Suppressor macrophage treated with lipopolysaccharide for 1 hour (primary cell): ENCODE data around the gene SMARCD3.

Experiments used
- DNase-seq, 3 donors: peaks; one replicate each; pipeline ENCODE4 v3.0.0-alpha.2; 2020 to 2022

The SMARCD3 gene

GRCh38 chr7:151206914-151207313 is 41.6 kb downstream of the SMARCD3 start:
- no peak for DNase-seq

GRCh38 chr7:151205730-151206129 is 42.8 kb downstream of the SMARCD3 start:
- no peak for DNase-seq

- DNase-seq, result no peak
Observed at GRCh38 chr7:151204383-151205032, 44.0 kb downstream of the SMARCD3 start.

- DNase-seq, result no peak
Observed at GRCh38 chr7:151202836-151203235, 45.7 kb downstream of the SMARCD3 start.

GRCh38 chr7:151201751-151202150 is 46.7 kb downstream of the SMARCD3 start:
- no peak for DNase-seq

GRCh38 chr7:151201344-151201743 is 47.1 kb downstream of the SMARCD3 start:
- DNase-seq, result no peak

- DNase-seq, result no peak
Observed at GRCh38 chr7:151198945-151199848, 49.3 kb downstream of the SMARCD3 start.

GRCh38 chr7:151197932-151198331 is 50.6 kb downstream of the SMARCD3 start:
- DNase-seq, result no peak

- DNase-seq, result no peak
Observed at GRCh38 chr7:151195616-151196450, 52.7 kb downstream of the SMARCD3 start.

- DNase-seq, result no peak
Observed at GRCh38 chr7:151194188-151194587, 54.3 kb downstream of the SMARCD3 start.

- no peak for DNase-seq
Observed at GRCh38 chr7:151193203-151193978, 55.1 kb downstream of the SMARCD3 start.

GRCh38 chr7:151192002-151192539 is 56.4 kb downstream of the SMARCD3 start:
- DNase-seq, result no peak

- no peak for DNase-seq
Observed at GRCh38 chr7:151191544-151191943, 57.0 kb downstream of the SMARCD3 start.

- DNase-seq, result no peak
Observed at GRCh38 chr7:151189038-151189437, 59.5 kb downstream of the SMARCD3 start.
